Measurements from ENCODE around the gene PRKCB.
"Not testable (repeated sequence)": the region's sequence is repeated elsewhere in the genome, so short reads cannot be mapped to it uniquely, and the experiment has no call there.

The PRKCB gene

GRCh38 chr16:24091125-24091524, 255.3 kb downstream of the PRKCB start:
- no peak for DNase-seq (ENCODE audit: low read depth)
- no peak overlapping the region for H3K4me3 ChIP-seq (ENCODE audit: control insufficient read depth, low read depth, low read length)
- no peak for TF ChIP-seq CTCF (IDR thresholded peaks at IDR 0.05; ENCODE audit: control insufficient read depth, insufficient read depth, low read depth, low read length, missing control alignments)

GRCh38 chr16:24093049-24093448, 257.3 kb downstream of the PRKCB start:
- H3K4me3 ChIP-seq (ENCODE audit: control insufficient read depth, low read depth, low read length) = no peak overlapping the region
- no peak for DNase-seq (ENCODE audit: low read depth)
- no peak for TF ChIP-seq CTCF (IDR thresholded peaks at IDR 0.05; ENCODE audit: control insufficient read depth, insufficient read depth, low read depth, low read length, missing control alignments)

GRCh38 chr16:24094660-24095059, 258.9 kb downstream of the PRKCB start:
- no peak for TF ChIP-seq CTCF (IDR thresholded peaks at IDR 0.05; ENCODE audit: control insufficient read depth, insufficient read depth, low read depth, low read length, missing control alignments)
- DNase-seq (ENCODE audit: low read depth) = no peak
- no peak overlapping the region for H3K4me3 ChIP-seq (ENCODE audit: control insufficient read depth, low read depth, low read length)

- no peak for TF ChIP-seq CTCF (IDR thresholded peaks at IDR 0.05; ENCODE audit: control insufficient read depth, insufficient read depth, low read depth, low read length, missing control alignments)
These were observed 263.1 kb downstream of the PRKCB start for GRCh38 chr16:24098896-24099295.

GRCh38 chr16:24101431-24101830, 265.6 kb downstream of the PRKCB start:
- no peak for DNase-seq (ENCODE audit: low read depth)
- TF ChIP-seq CTCF (IDR thresholded peaks at IDR 0.05; ENCODE audit: control insufficient read depth, insufficient read depth, low read depth, low read length, missing control alignments) = no peak
- H3K4me3 ChIP-seq (ENCODE audit: control insufficient read depth, low read depth, low read length) = no peak overlapping the region

More at GRCh38 chr16:24098896-24099295, 263.1 kb downstream of the PRKCB start:
- DNase-seq (ENCODE audit: low read depth) = no peak
- no peak overlapping the region for H3K4me3 ChIP-seq (ENCODE audit: control insufficient read depth, low read depth, low read length)

GRCh38 chr16:24102209-24102660, 266.5 kb downstream of the PRKCB start:
- no peak for DNase-seq (ENCODE audit: low read depth)
- no peak overlapping the region for H3K4me3 ChIP-seq (ENCODE audit: control insufficient read depth, low read depth, low read length)
- TF ChIP-seq CTCF (IDR thresholded peaks at IDR 0.05; ENCODE audit: control insufficient read depth, insufficient read depth, low read depth, low read length, missing control alignments) = no peak

- not testable (repeated sequence) for DNase-seq (ENCODE audit: low read depth); H3K4me3 ChIP-seq (ENCODE audit: control insufficient read depth, low read depth, low read length)
These were observed 269.7 kb downstream of the PRKCB start for GRCh38 chr16:24105471-24105870.

GRCh38 chr16:24108090-24108489, 272.3 kb downstream of the PRKCB start:
- not testable (repeated sequence) for DNase-seq (ENCODE audit: low read depth); H3K4me3 ChIP-seq (ENCODE audit: control insufficient read depth, low read depth, low read length)
